Central memory CD8-positive, alpha-beta T cell (primary cell): ENCODE data around the gene SGIP1.

ENCODE experiments used
- ATAC-seq: fragments of 150-1000 bp; cut with Tn5 transposase; replicated peaks from 2 replicates; pipeline ENCODE4 v1.10.0; 2022; ENCODE audit warnings: mild to moderate bottlenecking, moderate FRiP score, moderate number of reproducible peaks; ENCODE audit not compliant: poor library complexity, severe bottlenecking; ENCODE audit errors: extremely low read depth
- DNase-seq, 2 donors: peaks; one replicate each; pipeline ENCODE4 v3.0.0; 2021; ENCODE audit warnings: low spot score in 2 of 2
- H3K27ac Mint-ChIP-seq: one replicate; pipeline ENCODE4 v1.8.0; 2022; ENCODE audit warnings: low read depth, mild to moderate bottlenecking, moderate library complexity, mixed read lengths
- H3K27me3 Mint-ChIP-seq: one replicate; pipeline ENCODE4 v1.8.0; 2022; ENCODE audit warnings: mixed read lengths
- H3K36me3 Mint-ChIP-seq: one replicate; pipeline ENCODE4 v1.8.0; 2022; ENCODE audit warnings: mild to moderate bottlenecking, moderate library complexity, mixed read lengths; ENCODE audit not compliant: insufficient read depth
- H3K4me1 Mint-ChIP-seq: one replicate; pipeline ENCODE4 v1.8.0; 2022; ENCODE audit warnings: mixed read lengths
- H3K4me3 Mint-ChIP-seq: one replicate; pipeline ENCODE4 v1.8.0; 2022; ENCODE audit warnings: mild to moderate bottlenecking, moderate library complexity, mixed read lengths
- H3K9me3 Mint-ChIP-seq: one replicate; pipeline ENCODE4 v1.8.0; 2022; ENCODE audit warnings: mixed read lengths

The SGIP1 gene

DNA sequence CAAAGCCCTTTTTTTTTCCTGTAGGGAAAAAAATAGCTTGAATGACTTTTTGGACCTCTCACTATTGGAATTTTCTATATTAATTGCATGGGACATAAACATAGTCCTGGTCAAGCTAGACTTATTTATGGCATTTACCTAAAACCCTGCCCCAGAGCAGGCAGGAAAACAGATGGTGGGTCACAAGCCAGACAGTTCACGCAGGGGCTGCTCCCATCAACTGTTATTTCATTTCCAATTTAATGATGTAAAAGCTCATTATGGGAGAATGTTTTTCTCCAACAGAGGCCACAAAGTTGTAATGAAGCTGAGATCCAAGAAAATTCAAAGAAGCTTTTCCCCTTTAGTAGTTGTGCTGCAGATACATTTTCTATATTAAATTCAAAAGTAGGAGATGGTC is 99.2 kb downstream of the SGIP1 start:
- no peak for ATAC-seq
- no peak for DNase-seq
- H3K36me3 Mint-ChIP-seq: no peaks in the 10 kb centered on the region
- H3K27ac Mint-ChIP-seq: no peak overlapping the region
- no peaks in the 10 kb centered on the region for H3K9me3 Mint-ChIP-seq
- H3K27me3 Mint-ChIP-seq: peaks cover 19% of the 10 kb centered on the region
- no peaks in the 10 kb centered on the region for H3K4me1 Mint-ChIP-seq
- no peak overlapping the region for H3K4me3 Mint-ChIP-seq

- Mint-ChIP-seq H3K9me3 (no peaks in the 10 kb centered on the region), H3K4me3 (no peak overlapping the region), H3K4me1 (no peaks in the 10 kb centered on the region), H3K36me3 (no peaks in the 10 kb centered on the region), H3K27ac (no peak overlapping the region), H3K27me3 (peaks cover 26% of the 10 kb centered on the region)
- DNase-seq: no peak
- no peak for ATAC-seq
Measured at GRCh38 chr1:66637146-66637545, 103.2 kb downstream of the SGIP1 start.

DNA sequence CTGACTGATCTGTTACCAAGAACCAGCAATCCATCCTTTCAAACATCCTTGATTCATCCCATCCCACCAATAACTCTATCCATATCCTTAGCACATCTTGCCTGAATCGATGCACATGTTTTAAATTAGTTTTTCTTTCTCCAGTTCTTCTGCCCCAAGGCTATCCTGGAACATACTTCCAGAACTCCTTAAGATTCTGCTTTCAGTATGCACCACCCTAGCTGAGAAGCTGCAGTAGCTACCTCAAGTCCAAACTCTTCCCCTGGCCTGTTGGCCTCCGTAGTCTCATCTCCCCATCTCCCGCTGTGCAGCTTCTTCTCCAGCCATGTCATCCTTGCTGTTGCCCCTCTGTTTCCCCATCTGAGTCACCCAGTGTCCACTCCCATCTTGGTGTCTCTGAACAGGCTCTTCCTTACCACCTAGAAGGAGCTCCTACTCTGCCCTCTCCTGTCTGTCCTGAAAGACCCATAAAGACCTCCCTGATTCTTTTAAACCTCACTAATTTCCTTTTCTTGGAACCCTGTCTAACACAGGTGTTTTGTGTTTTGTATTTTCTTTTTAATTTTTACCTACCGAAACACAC is 108.0 kb downstream of the SGIP1 start:
- Mint-ChIP-seq H3K27ac (no peak overlapping the region), H3K36me3 (no peaks in the 10 kb centered on the region), H3K4me1 (no peaks in the 10 kb centered on the region), H3K9me3 (no peaks in the 10 kb centered on the region), H3K27me3 (peaks cover 22% of the 10 kb centered on the region), H3K4me3 (no peak overlapping the region)
- no peak for ATAC-seq
- DNase-seq: no peak

DNA sequence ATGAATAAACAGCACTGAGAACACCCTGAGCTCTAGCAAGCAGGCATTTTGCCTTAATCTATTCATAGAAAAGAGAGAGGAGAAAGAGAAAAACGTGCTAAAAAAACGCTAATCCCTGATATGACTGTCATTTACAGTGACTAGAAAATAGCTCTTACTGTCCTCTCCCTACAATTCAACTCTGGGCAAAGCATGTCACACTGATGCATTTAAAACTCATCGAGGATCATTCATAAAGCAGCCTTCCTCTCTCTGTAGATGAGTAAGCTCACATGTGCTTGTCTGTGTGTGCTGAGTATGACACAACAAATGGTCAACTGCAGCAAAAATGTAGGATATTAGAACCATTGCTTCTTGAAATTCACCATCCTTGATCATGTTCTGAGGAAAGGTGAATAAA is 109.0 kb downstream of the SGIP1 start:
- DNase-seq: no peak
- Mint-ChIP-seq H3K27ac (no peak overlapping the region), H3K4me3 (no peak overlapping the region), H3K4me1 (no peaks in the 10 kb centered on the region), H3K9me3 (no peaks in the 10 kb centered on the region), H3K27me3 (peaks cover 22% of the 10 kb centered on the region), H3K36me3 (no peaks in the 10 kb centered on the region)
- ATAC-seq: no peak

DNA sequence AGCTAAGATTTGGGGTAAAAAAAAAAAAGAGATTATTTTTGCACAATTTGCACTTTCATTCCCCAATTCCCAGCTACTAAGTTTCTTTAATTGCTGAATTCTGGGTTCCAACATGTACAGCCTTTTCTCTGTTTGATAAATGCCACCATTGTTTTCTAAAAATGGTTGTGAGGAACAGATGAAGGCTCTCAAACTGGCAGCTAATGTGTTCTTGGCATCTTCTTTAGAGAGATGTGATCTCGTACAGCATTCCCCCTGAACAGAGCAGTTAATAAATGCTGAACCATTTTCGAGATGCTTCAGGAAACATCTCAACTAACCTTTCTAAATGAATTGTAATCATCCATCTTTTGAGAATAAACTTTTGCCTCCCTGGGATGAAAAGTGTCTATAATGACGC is 110.4 kb downstream of the SGIP1 start:
- Mint-ChIP-seq H3K27me3 (peaks cover 31% of the 10 kb centered on the region), H3K4me3 (no peak overlapping the region), H3K27ac (no peak overlapping the region), H3K36me3 (no peaks in the 10 kb centered on the region), H3K4me1 (no peaks in the 10 kb centered on the region), H3K9me3 (no peaks in the 10 kb centered on the region)
- no peak for DNase-seq
- no peak for ATAC-seq

DNA sequence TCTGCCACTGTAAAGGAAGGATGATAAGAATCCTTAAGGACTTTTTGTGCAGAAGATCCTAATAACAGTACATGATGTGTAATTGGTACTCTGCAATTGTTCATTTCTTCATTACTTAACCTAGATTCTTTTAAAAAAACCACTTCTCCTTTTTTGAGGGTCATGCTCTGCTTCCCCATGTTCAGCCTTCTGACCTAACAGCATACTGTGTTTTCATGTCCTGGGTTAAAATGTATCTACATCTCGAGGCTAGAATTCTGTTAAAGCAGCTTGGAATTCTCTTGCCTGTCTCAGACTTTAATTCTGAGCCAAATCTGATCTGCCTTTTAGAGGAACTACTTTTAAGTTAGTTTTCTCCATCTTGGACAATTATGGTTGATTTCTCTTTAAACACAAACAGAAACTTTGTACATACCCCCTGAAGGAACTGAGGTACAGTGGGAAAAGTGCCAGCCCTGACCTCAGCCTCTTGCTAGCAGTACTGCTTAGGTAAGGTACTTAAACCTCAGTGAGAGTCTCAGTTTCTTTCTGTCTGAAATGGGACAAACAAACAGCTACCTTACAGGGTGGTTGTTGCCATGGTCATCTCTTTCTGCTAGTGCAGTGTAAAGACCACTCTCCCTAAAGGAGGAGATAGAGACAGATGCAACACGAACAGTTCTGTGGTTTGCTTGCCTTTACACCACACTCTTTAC is 115.1 kb downstream of the SGIP1 start:
- Mint-ChIP-seq H3K27me3 (peaks cover 46% of the 10 kb centered on the region), H3K4me1 (no peaks in the 10 kb centered on the region), H3K27ac (no peak overlapping the region), H3K9me3 (no peaks in the 10 kb centered on the region), H3K4me3 (no peak overlapping the region), H3K36me3 (no peaks in the 10 kb centered on the region)
- ATAC-seq: no peak
- DNase-seq: no peak

DNA sequence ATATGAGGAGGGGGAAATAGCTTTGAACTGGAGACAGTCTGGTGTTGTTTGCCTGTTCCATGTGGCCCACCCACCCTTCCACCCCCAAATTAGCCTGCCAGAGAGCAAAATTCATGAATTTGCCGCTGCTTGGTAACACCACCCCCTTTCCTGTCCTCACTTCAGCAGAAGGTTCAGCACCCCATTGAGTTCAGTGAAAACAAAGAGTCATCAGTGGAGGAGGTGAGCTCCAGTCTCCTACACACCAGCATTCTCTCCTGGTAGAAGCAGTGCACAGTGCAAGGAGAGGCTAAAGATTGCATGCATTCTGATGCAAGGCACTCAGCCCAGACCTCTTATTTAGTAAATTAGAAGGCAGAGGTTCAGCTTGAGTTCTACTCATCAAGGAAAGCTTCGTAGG is 118.6 kb downstream of the SGIP1 start:
- Mint-ChIP-seq H3K9me3 (no peaks in the 10 kb centered on the region), H3K4me3 (no peak overlapping the region), H3K4me1 (no peaks in the 10 kb centered on the region), H3K27ac (no peak overlapping the region), H3K27me3 (peaks cover 62% of the 10 kb centered on the region), H3K36me3 (peaks cover 2% of the 10 kb centered on the region)
- ATAC-seq: no peak
- DNase-seq: no peak

DNA sequence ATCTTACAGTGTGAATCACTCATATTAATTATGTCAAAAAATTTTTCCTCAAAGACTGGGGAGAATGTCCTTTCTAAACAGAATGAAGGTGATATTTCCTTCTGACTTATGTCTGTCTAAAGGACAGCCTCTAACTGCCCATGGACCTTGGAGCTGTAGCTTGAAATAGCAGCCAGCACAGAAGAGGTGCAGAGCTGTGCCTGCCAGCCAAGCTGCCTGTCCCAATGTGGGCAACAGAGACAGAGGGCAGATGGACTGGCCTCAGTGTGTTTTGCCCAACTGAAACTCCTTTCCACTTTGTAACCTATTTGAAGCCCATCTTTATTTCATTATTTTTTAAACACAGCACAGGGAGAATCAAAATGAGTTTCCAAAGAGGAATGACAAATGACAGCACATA is 120.7 kb downstream of the SGIP1 start:
- no peak overlapping the region for H3K27ac Mint-ChIP-seq
- no peak for DNase-seq
- no peaks in the 10 kb centered on the region for H3K9me3 Mint-ChIP-seq
- H3K4me1 Mint-ChIP-seq: no peaks in the 10 kb centered on the region
- peaks cover 72% of the 10 kb centered on the region for H3K27me3 Mint-ChIP-seq
- H3K36me3 Mint-ChIP-seq: peaks cover 2% of the 10 kb centered on the region
- ATAC-seq: no peak
- H3K4me3 Mint-ChIP-seq: no peak overlapping the region

DNA sequence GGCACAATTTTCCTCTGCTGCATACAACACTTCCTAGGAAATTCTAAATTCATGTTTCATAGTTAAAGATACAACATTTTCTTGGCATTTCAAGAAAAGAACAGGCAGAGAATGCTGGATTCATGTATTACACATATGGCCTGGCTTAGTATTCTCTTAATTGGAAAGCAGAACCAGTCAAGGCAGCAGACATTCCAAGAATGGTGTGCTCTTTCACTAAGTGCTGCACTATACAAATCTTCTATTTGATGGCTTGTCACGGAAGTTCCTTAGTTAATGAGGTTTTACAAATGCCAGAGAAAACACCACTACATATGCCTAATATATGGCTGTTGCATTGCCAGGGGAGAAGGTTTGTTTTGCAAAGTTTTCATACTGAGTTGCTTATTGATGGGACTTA is 137.5 kb downstream of the SGIP1 start:
- no peak for DNase-seq
- H3K27ac Mint-ChIP-seq: no peak overlapping the region

DNA sequence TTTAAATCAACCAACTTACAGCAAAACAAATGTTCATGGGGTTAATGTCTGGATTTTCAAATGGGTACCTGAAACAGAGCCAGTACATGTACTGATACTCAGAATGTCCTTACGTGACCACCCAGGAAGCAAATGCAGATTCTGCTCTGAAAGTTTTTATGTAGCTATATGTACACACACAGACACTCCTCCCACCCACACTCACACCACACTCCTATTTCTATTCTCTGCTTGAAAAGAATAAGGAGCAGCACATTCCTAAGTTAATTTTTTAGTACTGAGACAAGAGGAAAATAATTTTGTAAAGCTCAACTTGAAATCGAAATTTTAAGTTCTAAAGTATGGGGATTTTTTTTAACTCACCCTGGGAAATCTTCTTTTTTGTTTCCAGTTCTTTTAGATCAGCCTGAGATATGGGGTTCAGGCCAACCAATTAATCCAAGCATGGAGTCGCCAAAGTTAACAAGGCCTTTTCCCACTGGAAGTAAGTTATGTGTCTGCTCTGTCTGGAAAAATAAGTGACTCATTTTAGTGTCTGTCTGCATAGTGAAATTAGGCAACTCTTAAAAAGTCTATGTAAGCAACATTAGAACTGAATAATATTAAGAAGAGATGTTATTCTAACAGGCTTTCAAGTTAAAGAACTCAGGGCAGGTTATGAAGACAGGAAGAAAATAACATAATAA is 142.8 kb downstream of the SGIP1 start:
- DNase-seq: no peak
- H3K27me3 Mint-ChIP-seq: peaks cover 45% of the 10 kb centered on the region
- no peak overlapping the region for H3K27ac Mint-ChIP-seq

More for the DNA sequence above, 137.5 kb downstream of the SGIP1 start:
- H3K27me3 Mint-ChIP-seq: peaks cover 78% of the 10 kb centered on the region
- ATAC-seq: no peak
- H3K36me3 Mint-ChIP-seq: peaks cover 1% of the 10 kb centered on the region
- no peaks in the 10 kb centered on the region for H3K4me1 Mint-ChIP-seq
- no peak overlapping the region for H3K4me3 Mint-ChIP-seq
- no peaks in the 10 kb centered on the region for H3K9me3 Mint-ChIP-seq

DNA sequence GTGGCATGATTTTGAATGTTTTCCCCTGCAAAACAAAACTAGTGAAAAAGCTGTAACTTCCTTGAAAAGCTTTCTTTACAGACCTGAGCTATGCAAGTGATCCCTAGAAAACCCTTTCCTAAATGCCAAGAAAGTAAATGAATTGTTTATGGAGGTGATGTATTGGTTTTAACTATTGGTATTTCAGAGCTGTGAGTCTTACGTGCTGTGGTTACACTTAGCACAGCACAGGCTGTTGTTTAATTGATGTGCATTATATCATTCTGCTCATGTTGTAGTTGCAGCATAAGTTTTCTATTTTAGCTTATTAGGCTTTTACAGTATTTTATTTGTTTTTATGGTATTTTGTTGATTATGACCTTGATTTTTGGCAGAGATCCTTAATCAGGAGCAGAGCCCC is 144.2 kb downstream of the SGIP1 start:
- Mint-ChIP-seq H3K27ac (no peak overlapping the region), H3K4me1 (no peaks in the 10 kb centered on the region), H3K27me3 (peaks cover 44% of the 10 kb centered on the region), H3K36me3 (no peaks in the 10 kb centered on the region), H3K4me3 (no peak overlapping the region), H3K9me3 (no peaks in the 10 kb centered on the region)
- DNase-seq (no peak), ATAC-seq (no peak)

More for the DNA sequence above, 142.8 kb downstream of the SGIP1 start:
- Mint-ChIP-seq H3K4me1 (no peaks in the 10 kb centered on the region), H3K4me3 (no peak overlapping the region), H3K9me3 (no peaks in the 10 kb centered on the region), H3K36me3 (no peaks in the 10 kb centered on the region)
- no peak for ATAC-seq

- DNase-seq: no peak
- Mint-ChIP-seq H3K4me1 (no peaks in the 10 kb centered on the region), H3K4me3 (no peak overlapping the region), H3K27ac (no peak overlapping the region), H3K9me3 (no peaks in the 10 kb centered on the region), H3K36me3 (no peaks in the 10 kb centered on the region), H3K27me3 (peaks cover 47% of the 10 kb centered on the region)
- ATAC-seq: no peak
Measured at GRCh38 chr1:66679140-66679539, 145.2 kb downstream of the SGIP1 start.

DNA sequence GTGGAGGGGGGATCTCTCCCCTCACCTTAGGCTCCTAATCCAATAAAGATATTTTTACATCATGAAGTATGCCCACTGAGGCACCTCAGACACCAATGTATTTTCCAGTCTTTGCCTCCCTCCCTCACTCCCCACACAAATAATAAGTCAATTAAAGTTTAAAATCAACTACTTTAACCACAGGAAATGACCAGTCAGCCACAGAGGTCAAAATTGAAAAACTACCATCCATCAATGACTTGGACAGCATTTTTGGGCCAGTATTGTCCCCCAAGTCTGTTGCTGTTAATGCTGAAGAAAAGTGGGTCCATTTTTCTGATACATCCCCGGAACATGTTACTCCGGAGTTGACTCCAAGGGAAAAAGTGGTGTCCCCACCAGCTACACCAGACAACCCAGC is 147.7 kb downstream of the SGIP1 start:
- Mint-ChIP-seq H3K36me3 (no peaks in the 10 kb centered on the region), H3K9me3 (no peaks in the 10 kb centered on the region), H3K4me1 (no peaks in the 10 kb centered on the region), H3K4me3 (no peak overlapping the region), H3K27ac (no peak overlapping the region), H3K27me3 (peaks cover 35% of the 10 kb centered on the region)
- no peak for DNase-seq
- ATAC-seq: no peak
